HG03103 (cell line): ENCODE data around the gene PLEKHH2.

Experiments used
- ATAC-seq: cut with Tn5 transposase; IDR thresholded peaks from one replicate; pipeline ENCODE4 v1.9.1; 2021; ENCODE audit warnings: low read depth; ENCODE audit not compliant: unreplicated experiment

PLEKHH2 gene

DNA sequence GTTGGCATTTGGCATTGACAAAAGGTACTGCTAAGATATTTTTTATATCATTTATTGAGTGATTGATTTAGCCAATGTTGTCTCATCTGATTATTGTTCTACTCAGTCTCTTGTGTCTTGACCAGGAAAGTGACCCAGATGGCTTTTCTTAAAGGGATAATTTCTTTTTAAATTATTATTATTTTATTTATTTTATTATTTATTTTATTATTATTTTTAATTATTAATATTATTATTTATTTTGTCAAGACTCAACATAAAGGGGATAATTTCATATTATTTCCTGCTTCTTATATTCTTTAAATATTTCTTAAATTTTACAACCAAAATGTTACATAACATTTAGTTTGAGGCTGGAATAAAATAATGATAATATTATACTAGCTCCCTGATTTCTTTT lies 163.8 kb downstream of the PLEKHH2 start:
- ATAC-seq, result no peak

DNA sequence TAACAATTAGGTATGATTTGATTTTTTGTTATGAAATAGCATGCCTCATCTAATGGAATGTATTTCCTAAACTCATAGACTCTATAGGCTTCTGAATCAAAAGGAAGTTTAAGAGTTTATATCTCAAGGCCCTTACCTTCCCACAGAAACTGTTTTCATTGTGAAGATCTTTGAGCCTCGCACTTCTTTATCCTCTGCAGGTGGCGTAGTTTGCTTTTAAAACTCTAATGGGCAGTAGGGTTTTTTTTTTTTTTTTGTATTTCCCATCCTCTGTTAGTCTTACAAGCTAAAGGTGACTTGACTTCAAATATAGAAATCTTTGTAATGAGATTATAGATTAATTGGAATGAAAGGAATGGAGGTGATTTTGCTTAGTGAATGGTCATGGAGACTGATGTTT lies 165.1 kb downstream of the PLEKHH2 start:
- no peak for ATAC-seq

DNA sequence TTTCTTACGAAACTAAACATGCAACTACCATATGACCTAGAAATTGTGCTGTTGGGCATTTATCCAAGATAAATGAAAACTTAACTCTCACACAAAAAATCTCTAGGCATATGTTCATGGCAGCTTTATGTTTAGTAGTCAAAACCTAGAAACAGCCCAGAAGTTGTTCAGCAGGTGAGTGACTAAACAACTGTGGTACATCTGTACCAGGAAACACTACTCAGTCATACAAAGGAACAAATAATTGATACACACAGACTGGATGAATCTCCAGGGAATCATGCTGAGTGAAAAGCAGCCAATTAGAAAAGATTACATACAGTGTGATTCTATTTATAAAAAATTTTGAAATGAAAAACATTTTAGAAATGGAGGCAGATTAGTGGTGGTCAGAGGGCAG lies 166.1 kb downstream of the PLEKHH2 start:
- ATAC-seq, result no peak

DNA sequence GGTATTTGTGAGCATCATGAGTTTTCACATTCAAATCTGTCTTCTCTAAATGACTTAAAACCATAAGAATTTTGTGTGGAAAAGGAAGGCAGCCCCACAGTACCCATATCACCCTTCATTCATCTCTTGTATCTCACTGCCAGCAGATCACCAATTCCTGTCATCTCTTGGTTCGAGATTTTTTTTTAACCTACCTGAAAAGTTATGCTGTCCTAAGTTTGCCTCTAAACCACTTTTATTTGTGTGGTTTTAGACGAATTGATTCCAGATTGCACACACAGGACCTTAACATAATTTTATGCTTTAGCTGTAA lies 169.6 kb downstream of the PLEKHH2 start:
- no peak for ATAC-seq

DNA sequence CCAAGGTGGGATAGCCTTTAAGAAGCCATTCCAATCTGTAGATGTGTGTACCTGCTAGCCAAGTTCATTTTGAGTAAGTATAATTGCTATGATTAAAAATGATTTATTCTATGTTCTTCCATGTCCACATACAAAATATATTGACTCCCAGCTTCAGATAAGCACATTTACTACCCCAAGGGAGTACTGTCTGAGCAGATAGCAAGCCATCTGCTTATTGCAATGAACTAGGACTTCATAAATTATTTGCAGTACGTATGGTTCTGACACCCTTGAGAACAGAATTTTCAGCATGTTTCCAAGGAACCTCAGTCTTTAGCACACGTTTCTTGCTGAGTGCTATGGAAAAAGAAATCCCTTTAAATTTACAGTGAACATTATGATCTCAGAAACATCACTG lies 173.4 kb downstream of the PLEKHH2 start:
- no peak for ATAC-seq

DNA sequence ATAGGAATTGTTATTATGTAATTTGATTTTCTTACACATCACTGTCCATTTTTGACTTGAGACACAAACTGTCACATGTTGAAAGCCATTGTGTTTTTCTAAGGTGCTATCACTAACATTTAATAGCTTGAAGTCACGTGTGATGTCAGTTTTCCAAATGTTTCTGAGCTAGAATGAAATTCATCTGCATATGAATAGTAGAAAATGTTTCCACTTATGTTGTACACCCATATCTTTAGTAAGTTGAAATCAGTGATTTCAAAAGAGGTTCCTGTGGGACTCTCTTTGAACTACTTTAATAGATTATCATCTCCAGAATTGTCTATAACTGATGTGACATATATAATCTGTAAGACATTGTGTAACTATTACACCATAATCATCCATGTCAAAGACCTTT lies 173.8 kb downstream of the PLEKHH2 start:
- no peak for ATAC-seq

DNA sequence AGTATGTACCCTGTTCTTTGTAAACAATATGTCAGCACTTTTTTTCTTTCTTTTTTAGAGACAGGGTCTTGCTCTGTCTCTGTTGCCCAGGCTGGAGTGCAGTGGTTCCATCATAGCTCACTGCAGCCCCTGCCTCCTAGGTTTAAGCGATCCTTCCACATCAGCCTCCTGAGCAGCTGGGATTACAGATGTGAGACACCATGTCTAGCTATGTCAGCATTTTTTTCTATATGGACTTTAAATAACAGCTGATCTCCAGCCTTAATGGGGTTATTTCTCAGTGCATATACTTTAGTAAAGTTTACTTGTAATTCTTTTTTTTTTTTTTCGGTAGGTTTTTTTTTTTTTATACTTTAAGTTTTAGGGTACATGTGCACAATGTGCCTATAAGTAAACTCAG lies 174.9 kb downstream of the PLEKHH2 start:
- ATAC-seq, result no peak

DNA sequence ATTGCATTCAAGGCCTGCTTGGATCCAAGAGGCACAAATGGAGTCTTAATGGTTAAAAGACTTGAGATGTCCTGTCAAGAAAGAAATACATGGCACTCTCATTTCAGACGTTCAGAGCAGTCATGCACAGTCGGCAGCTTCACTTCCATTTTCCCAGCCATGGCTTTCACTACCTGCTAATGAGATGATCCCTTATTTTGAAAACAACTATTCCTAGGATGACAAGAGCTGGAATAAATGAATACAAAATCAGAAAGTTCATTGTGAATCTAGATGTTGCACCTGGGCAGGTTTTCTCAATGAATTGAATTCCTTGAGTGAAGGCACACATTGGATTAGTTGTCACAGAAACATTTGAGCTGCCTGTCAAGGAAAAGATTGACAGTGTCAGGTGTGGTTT lies 175.9 kb downstream of the PLEKHH2 start:
- no peak for ATAC-seq

DNA sequence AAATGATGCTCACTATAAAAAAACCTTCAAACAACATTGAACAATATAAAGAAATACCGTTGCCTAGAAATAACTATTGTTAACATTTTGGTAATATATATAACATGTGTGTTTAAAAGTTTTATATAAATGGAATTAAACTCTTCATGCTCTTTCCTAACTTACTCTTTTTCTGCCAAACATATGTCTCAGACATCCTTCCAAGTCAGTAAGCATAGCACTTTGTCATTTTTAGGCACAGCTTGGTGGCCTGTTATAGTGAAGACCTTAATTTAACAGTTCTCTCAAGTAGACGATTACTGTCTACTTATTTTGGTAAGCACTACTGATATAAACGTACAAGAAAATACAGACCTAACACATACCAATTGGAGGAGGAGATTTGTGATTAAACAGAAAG lies 177.7 kb downstream of the PLEKHH2 start:
- no peak for ATAC-seq
